Inflammatory macrophage (primary cell): Measurements from ENCODE around the gene NT5C1A.

ENCODE experiments used
- DNase-seq, 2 donors: peaks; one replicate each; pipeline ENCODE4 v3.0.0-alpha.2; 2020 to 2022
- total RNA-seq, 18 experiments: gene quantifications; one replicate each; lab custom pipeline; 2026; ENCODE audit warnings: mixed read lengths in 6 of 18, inconsistent platforms in 2 of 18; lab: John Stamatoyannopoulos, UW

NT5C1A gene
- 0 to 0.22 (median 0) reads per million in 18 experiments for total RNA-seq

DNA sequence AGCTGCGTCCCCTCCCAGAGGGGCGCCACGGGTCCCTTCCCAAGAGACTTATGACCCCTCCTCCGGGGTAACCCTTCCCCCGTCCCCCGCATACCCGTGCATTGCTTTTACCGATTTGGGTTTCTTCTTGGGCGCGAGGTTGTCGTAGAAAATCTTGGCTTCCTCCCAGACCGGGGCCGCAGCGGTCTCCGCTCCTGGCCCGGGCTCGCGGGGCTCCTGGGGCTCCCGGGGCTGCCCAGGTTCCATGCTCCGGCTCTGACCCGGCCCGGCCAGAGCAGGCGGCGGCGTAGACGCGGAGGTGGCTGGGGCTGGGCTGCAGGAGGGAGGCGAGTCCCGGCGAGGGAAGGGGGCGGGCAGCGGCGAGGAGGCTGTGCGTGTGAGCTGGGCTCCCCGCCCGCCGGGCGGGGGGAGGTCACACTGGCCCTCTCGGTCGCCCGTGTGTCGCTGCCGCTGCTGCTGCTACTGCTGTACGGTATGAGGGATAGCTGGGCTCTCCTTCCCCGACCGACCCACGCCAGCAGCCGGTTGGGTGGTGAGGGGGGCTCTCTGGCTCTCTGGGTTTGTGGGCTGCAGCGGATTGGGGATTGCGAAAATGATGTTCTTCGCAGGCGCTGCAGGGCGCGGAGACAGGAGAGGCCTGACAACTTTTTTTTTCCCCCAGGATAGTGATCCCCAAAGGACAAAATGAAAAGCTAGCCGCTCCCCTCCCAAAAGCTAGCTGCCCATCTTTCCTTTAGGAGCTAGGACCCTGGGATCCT, at the start of gene NT5C1A:
NT5C1A (minus strand) TSS at position 315 of the 758 bp plus-strand sequence; CDS start at position 246, 69 bp downstream.
- DNase-seq, result peak in 1 of 2 donors; percentile 13

DNA sequence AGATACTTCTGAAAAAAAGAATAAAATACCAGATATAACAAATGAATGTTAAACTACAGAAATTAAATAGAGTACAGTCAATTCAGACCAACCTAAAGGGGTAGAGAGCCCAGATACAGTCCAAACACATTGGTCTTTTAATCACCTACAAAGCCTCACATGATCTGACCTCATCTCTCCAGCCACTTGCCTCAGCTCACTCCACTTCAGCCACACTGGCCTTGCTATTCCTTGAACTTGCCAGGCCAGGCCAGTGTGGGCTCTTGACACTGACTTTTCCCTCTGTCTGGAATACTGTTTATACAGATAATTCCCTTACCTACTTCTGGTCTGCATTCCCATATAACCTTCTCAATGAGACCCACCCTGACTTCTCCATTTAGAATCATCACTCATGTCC, 49.8 kb upstream of the NT5C1A start:
- DNase-seq, result no peak

DNA sequence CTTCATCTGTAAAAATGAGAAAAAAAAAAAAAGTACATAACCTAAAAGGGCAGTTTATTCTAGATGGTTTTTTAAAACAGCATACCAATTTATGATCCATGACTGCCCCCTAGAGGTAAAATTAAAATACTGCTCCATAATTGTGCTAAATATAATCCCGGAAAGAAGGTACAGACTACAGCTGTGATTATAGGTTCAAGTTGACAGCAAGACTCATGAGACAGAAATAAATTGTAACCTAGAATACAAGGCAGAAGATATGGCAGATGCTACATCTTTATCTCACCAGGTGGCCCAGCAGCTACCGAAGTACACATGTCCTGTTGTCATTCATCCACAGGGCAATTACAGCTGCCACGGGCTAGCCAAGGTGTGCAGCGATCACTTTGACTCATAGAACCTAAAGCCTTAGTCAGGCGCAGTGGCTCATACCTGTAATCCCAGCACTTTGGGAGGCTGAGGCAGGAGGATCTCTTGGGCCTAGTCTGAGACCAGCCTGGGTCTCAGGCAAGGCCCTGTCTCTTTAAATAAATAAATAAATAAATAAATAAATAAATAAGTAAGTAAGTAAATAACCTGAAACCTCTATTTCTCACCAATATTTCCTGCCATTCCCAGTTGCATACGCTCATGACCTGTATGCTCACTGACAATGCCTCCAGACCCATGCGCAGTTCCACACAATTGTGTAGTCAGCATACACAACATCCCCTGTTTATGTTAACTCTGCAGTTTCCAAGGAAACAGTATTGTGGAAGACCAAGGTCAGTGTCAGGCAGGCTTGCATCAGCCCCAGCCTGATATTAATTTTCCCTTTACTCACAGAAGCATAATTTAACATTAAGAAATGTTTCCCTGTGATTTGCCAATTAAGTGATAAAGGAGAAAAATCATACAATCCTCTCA, 48.4 kb upstream of the NT5C1A start:
- DNase-seq, result peak; percentile 30 to 79

DNA sequence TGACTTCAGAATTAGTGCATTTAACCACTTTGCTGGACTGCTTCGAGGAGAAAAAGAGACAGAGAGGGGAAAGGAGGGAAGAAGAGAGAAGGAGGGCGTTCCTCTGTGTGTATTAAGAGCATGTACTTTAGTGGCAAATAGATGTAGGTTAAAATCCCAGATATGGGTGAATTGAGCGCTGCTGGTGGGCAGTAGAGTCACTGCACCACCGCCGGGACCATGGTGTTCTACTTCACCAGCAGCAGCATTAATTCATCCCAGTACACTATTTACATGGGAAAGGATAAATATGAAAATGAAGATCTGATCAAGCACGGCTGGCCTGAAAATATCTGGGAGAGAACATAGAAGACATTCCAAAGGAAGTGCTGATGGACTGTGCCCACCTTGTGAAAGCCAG, 45.9 kb upstream of the NT5C1A start:
- DNase-seq, result no peak

DNA sequence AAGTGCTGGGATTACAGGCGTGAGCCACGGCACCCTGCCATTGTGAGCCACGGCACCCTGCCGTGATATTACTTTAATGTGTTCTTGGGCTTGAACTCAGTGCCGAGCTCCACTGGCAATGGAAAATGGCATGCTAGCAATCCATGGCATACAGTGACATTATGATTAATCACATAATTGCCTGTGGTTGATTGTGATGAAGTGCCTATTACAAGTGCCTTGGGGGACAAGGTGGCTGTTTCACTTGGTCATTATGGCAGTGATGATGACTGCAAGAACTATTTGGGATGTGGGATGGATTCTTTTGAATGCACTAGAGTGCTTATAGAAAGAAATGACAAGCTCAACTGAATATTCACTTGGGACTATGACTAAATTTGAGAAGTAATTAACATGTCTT, 41.6 kb upstream of the NT5C1A start:
- DNase-seq, result no peak

DNA sequence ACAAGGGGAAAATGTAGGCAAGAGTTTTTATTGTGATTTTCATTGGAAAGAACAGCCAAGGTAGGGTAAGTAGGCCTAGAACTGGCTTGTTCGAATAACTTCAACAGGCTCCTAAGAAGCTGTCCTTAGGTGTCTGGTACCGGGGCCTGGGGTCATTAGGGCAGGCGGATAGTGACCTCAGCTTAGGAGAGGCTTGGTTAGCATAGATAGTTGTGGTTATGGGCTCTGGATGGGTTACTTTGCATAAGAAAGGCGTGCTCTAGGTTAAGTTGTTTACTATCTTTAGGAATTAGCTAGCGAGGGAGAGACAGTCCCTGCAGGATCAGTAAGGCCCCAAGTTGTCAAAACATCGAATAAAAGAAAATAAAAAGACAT, 40.0 kb upstream of the NT5C1A start:
- no peak for DNase-seq

DNA sequence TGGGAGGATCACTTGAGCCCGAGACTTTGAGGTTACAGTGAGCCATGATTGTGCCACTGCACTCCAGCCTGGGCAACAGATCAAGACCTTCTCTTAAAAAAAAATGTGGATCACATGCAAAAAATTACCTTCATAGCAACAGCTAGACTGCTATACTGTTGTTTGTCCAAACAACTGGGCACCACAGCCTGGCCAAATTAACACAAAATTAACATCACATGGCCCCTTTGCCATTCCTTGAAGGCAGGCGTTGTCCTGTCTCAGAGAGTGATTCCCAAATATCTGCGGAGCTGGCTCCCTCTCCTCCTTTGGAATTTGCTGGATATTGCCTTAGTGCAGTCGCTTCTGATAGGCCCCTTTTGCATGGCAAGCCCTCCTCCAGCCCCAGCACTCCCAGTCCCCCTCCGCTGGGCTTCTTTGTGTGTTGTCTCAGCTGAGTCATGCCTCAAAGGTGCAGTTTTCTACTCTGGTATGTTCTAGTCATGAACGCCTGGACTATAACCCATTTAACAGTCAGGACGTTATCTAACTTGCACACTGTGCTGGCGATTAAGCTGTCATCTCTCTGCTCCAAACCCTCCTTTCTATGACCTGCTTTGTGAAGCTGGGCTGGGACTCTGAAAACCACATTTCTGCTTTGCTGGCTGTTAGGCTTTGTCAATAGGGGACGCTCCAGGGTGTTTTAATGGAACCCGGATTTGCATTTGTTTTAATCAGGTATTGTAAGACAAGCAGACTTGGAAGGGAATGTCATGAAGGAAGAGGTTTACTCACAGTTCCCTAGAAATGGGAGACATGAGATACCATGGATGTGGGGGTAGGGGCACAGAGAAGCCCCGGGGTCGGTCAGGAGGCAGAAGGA, 39.4 kb upstream of the NT5C1A start:
- no peak for DNase-seq

DNA sequence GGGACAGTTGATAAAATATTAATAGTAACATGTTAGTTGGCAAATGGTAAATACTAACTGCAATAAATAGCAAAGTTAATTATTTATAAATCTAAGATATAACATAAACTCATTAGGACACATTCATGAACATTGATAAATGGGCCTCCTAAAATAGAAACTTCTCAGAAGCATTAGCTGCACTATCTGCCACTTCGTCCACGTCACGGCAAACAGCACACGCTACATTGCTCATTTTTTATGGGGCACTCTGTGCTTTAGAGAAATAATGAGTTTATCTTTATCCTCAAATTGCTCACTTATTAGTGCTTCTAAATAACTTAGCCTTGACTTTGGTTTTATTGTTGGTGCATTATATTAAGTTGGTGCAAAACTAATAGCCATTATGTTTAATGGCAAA, 35.6 kb upstream of the NT5C1A start:
- no peak for DNase-seq

DNA sequence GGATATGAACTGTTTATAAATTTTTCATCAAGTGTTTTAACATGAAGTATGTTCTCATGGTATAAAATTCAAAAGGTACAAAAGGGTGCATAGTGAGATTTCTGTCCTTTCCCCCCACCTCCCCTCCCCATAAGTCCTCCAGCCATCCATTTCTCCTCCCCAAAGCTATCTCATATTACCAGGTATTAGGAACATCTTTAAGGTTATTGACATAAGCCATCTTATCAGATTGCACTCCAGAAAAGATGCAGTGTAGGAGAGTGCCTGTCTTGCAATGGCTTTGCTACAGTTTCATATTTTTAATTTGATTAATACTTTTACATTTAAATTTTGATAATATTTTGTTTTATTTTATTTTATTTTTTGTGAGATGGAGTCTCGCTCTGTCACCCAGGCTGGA, 32.9 kb upstream of the NT5C1A start:
- no peak for DNase-seq

DNA sequence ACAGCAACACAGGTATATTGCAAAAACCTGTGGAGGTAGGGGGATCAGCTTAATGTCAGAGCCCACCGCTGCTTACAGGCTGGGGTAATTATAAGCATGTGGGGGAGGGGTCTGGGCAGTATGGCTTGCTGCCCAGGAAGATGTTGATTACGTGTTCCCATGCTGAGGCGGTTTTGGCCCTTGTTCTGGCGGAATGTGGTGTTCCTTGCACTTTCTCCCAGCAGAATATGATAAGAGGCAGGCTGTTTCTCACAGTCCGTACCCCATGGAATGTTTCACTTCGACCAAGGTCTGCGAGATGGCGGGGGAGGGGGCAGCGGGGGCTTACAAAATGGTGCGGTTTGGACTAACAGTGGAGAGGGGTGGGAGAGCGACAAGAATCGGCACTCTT, 29.1 kb upstream of the NT5C1A start:
- DNase-seq, result no peak

DNA sequence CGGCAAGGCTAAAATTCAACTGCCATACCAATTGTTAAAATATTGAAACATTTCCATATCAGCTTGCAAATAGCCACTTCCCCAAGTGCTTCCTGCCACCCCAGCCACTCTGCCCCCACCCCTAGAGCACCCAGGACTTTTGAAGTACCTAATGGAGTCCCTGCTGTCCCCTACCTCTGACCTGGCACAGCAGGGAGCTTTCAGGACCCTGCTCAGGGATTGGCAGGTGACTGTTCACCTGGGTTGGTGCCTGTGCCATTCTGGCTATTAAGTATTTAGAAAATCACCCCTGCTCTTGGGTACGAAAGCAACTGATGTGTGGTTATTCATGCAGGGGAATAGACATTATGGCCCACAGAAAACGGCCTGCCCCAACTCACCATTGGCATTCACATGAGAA, 28.4 kb upstream of the NT5C1A start:
- no peak for DNase-seq

DNA sequence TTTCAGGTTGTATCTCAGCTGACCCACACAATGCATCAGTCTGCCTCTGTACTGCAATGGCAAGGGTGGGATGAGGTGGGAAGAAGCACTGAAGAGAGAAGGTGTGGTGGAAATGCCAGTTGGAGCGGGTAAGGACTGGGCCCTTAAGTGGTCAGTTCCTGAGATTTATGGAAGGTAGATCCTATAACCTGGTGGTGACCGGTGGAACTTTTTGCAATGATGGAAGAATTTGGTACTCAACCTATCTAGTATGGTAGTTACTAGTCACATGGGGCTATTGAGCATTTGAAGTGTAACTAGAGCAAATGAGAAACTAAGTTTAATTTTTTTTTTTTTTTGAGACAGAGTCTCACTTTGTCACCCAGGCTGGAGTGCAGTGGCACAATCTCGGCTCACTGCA, 27.5 kb upstream of the NT5C1A start:
- DNase-seq, result no peak

DNA sequence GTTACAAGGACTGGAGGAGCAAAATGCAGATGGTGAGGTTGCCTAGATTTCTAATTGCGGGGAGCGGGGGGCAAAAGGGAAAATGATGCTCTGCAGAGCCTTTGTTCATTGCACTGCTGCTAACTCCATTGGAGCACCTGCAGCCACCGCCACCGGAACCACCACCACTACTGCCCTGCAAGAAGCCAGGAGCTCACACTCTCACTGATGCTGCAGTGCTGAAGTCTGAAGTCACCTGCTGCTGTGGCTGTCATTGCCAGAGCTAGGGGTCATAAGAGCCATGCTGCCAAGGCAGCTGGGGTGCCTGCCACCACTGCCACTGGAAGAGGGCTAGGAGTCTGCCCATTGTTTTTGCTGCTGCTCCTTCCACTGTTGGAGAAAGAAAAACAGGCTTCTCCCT, 26.7 kb upstream of the NT5C1A start:
- no peak for DNase-seq

DNA sequence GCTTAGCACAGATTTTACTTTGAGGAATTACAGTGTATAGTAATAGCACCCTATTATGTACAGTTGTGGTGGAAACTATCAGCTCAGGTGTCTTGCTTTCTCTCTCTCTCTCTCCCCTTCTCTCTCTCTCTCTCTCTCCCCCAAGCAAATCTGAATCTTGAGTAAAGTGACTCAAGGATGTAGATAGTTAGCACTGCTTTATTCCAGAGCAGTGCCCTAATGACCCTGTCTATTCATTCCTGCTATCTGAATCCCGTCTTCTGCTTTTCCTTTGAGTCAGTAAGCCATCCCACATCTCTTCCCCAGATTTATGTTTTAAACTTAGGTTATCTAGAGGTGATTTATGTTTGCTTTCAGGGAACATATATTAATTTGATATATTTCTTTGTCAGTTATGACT, 24.5 kb upstream of the NT5C1A start:
- no peak for DNase-seq

DNA sequence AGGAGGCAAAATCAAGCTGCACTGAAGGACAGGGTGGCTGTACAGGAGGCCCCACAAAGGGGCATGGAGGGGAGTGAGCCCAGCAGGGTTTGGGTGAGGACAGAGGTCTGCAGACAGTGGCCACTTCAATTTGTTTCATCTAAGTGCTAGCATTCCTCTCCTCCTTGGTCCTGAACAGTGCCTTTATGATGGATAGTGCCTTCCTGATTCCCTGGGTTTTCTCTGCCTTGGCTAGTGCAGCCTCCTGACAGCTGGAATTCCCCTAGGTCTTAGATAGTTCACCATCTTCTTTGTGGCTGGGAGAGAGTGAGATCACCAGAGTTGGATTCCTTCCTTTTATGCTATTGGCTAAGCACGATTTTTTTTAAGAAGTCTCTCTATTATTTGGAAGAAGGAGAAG, 23.1 kb upstream of the NT5C1A start:
- peak in 1 of 2 donors; percentile 8 for DNase-seq

DNA sequence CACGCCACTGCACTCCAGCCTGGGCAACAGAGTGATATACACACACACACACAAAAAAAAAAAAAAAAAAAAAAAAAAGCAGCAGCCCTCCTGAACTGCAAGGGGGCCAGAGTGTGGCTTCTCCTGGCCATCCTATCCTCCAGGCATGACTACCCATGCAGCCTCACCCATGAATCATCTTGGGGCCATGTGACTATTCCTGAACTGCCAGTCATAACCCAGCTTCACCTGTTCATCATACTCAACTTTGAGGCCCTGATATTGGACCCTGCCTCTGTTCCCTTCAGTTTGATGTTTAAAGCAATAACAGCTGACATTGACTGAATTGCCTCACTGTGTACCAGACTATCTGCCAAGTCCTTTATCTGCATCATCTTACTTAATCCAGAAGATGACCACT, 22.1 kb upstream of the NT5C1A start:
- no peak for DNase-seq

DNA sequence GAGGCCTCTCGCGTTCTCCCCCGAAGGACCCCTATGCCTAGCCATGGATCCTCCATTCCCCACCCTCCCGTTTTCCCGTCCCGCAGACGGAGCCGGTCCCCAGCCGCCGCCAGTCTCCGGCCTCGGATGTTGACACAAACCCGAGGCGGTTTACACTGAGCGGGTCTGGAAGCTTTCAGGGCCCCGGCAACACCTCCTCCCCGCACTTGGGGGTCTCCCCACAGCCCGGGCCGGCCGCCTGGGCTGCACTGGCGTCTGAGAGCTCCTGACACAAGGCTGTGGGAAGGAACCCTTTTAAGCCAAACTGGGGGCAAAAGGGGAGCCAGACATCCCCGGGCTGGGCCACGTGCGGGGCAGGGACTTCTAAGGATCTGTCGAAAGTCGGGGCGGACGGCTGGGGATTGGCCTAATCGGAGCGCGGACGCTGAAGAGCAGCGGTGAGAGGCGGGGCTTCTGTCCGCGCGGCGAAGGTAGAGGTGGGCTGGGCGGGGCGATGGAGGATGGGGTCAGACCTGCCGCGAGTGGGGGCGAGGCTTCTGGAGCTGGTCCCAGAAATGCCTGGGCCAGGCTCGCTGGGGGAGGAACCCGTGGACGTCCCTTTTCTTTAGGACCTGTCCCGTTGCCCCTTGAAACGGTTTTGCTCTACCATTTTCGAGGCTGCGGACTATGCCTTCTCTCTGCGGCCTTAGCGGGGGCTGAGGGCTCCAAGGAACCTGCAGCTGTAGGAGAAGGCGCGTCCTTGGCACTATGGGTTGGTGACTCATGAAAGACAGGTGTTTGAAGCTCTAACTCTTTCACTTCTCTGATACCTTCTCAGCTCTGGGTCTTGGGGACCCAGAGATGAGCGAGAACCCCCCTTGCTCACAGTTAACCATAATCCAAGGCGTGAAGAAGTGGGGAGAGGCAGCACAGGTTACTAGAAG, 20.5 kb upstream of the NT5C1A start:
- DNase-seq, result no peak

DNA sequence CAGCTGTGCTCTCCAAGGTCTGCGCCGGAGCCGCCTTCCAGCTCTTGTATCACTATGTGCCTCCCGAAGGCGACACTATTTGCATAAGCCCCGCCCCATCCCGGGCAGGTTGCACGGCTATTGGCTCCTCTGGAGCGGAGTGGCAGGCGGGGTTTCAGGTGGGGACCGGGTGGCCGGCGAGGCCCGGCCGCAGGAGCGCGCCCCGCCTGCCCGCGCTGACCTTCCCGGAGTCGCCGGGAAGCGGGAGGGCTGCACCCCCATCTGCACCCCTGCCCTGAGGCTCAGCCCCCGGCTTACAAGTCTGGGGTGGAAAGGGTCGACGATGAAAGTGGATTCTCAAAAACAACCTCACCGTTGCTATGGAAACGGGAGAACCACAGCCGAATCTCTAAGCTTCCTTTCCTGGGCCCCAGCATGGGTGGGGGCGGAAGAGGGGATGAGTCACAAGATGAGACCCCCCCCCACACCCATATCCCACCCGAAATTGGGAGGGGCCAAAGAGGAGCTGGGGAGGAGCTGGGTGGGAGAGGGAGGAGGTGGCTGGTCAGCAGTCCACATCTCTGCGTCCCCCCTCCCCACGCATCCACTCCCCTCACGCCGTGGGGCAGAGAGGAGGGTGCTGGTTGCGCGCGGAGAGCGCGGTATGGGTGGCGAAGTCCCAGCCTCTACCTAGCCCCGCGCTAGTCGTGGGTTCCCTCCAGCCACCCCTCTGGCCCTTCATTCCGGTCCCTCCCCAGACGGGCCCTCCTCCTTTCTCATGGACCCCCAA, 19.7 kb upstream of the NT5C1A start, which contains the start of gene HPCAL4:
HPCAL4 (minus strand) TSS at position 51 of the 769 bp plus-strand sequence. CDS start 6,830 bp downstream, outside the sequence.
- peak; percentile 50 to 71 for DNase-seq

DNA sequence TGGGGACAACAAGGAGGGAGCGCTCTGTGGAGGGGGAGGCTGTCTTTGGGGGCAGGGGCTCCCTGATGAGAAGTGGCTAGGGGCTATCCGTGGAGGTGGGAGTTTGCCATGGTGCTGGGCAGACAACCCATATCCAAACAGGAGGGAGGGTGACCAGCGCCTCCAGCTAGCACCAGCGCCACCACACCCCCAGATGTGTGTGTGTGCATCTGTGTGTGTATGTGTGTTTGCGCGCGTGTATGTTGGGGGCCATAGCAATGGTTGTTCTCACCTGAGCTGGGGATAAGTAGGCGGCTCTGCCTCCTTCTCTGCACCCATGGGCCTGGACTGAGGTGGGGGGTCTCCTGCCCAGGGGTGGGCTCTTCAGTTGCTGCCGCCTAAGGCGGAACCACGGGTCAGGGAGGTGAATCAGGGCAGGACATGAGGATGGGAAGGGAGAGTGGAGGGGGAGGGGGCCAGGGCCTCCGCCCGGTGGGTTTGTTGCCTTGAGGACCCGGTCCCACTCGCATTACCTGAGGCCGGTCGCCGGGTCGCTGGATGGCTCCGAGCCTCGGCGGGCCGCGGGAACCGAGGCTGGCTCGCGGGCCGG, 19.0 kb upstream of the NT5C1A start:
- no peak for DNase-seq

DNA sequence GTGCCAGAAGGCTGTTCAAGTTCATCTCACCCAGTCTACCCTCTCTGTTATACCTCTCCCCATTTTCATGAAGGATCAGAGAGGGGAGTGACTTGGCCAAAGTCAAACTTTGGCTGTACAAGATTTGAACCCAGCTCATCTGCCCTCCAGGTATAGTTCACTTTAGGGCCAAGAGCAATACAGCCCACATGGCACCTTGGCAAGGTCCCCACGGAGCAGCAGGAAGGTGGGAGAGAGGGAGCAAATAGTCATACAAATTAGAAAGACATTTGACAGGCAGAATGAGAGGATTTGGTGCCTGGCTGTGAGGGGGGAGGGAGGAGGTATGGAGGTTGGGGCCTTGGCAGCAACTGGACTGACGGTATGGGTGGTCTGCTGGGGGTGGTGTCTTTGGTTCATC, 18.3 kb upstream of the NT5C1A start:
- DNase-seq, result no peak
